T-cell (primary cell): ENCODE results near the gene JAZF1. TPM values are rescaled to one million over a fixed set of nuclear protein-coding genes. Genes with fewer than 3 reads are reported as not detected.
A peak's percentile ranks its signal among the peaks of the same experiment; 100 is the strongest.

Experiments used
- ATAC-seq, 4 experiments: fragments of 200-7000 bp in 3 of 4; fragments of 150-1000 bp in 1 of 4; cut with Tn5 transposase; replicated peaks in 1 of 4; 1 replicate in 3 of 4; 2 replicates in 1 of 4; pipeline ENCODE4 v1.10.0; 2021; ENCODE audit warnings: moderate library complexity in 3 of 4, mild to moderate bottlenecking in 2 of 4, moderate number of reproducible peaks in 1 of 4
- CTCF ChIA-PET, 2 donors: fragments of 300-600 bp; sonication (Branson Sonifier 250); formaldehyde crosslinking; loops; one replicate each; lab custom pipeline; 2022; ENCODE audit warnings: antibody characterized with exemption in 2 of 2; lab: Charles Lee
- POLR2A ChIA-PET, 2 donors: fragments of 300-600 bp; sonication (Branson Sonifier 250); formaldehyde crosslinking; loops; one replicate each; lab custom pipeline; 2022; ENCODE audit warnings: antibody characterized with exemption in 2 of 2; lab: Charles Lee
- DNase-seq, 35 experiments: peaks; one replicate each; pipeline versions ENCODE4 v3.0.0 to v3.0.0-alpha.2; 2013 to 2023
- H3K27ac ChIP-seq: one replicate; pipeline ENCODE4 v1.5.1; 2013; ENCODE audit warnings: low read length
- H3K27me3 ChIP-seq, 2 experiments: replicated peaks in 1 of 2; 1 replicate in 1 of 2; 2 replicates in 1 of 2; pipeline versions ENCODE4 v1.6.1 to v1.7.0; 2013; ENCODE audit warnings: low read length in 1 of 2, mixed read lengths in 1 of 2; ENCODE audit not compliant: control insufficient read depth in 2 of 2, insufficient read depth in 2 of 2; ENCODE audit errors: extremely low read depth in 1 of 2
- H3K36me3 ChIP-seq, 2 donors: 1 replicate in 1 of 2; 2 replicates in 1 of 2; pipeline versions ENCODE4 v1.6.1 to v1.7.0; 2013; ENCODE audit warnings: low read length in 1 of 2; ENCODE audit not compliant: control insufficient read depth in 2 of 2, insufficient read depth in 1 of 2; ENCODE audit errors: extremely low read depth in 1 of 2
- H3K4me1 ChIP-seq, 2 experiments: 1 replicate in 1 of 2; 2 replicates in 1 of 2; pipeline versions ENCODE4 v1.6.1 to v1.7.0; 2013; ENCODE audit warnings: low read length in 2 of 2, mixed read lengths in 1 of 2; ENCODE audit not compliant: insufficient read depth in 2 of 2, control insufficient read depth in 1 of 2; ENCODE audit errors: extremely low read depth in 1 of 2
- H3K4me3 ChIP-seq, 2 donors: 1 replicate in 1 of 2; 2 replicates in 1 of 2; pipeline versions ENCODE4 v1.5.1 to v1.7.0; 2013; ENCODE audit warnings: mild to moderate bottlenecking in 2 of 2, low read length in 1 of 2, moderate library complexity in 1 of 2; ENCODE audit not compliant: control insufficient read depth in 1 of 2; ENCODE audit errors: extremely low read depth in 1 of 2
- H3K9me3 ChIP-seq: 2 replicates; pipeline ENCODE4 v1.7.0; 2013
- H3K27ac Mint-ChIP-seq, 2 donors: one replicate each; pipeline ENCODE4 v1.8.0; 2020 to 2021; ENCODE audit warnings: mild to moderate bottlenecking in 2 of 2, mixed read lengths in 2 of 2
- H3K27me3 Mint-ChIP-seq, 2 donors: one replicate each; pipeline ENCODE4 v1.8.0; 2021 to 2022; ENCODE audit warnings: mixed read lengths in 2 of 2
- H3K36me3 Mint-ChIP-seq: one replicate; pipeline ENCODE4 v1.8.0; 2021; ENCODE audit warnings: mixed read lengths
- H3K4me1 Mint-ChIP-seq, 3 donors: one replicate each; pipeline ENCODE4 v1.8.0; 2020 to 2022; ENCODE audit warnings: mixed read lengths in 3 of 3, mild to moderate bottlenecking in 1 of 3
- H3K4me3 Mint-ChIP-seq, 3 donors: one replicate each; pipeline ENCODE4 v1.8.0; 2020 to 2022; ENCODE audit warnings: mild to moderate bottlenecking in 3 of 3, mixed read lengths in 3 of 3, moderate library complexity in 3 of 3
- H3K9me3 Mint-ChIP-seq, 3 donors: one replicate each; pipeline ENCODE4 v1.8.0; 2020 to 2022; ENCODE audit warnings: mixed read lengths in 3 of 3
- WGBS: methylation state at CpG from one replicate; pipeline ENCODE4 v1.1.5; 2013; ENCODE audit warnings: missing lambda C conversion rate; ENCODE audit not compliant: insufficient coverage; 5-methylcytosine and 5-hydroxymethylcytosine counted together
- total RNA-seq, 35 experiments: library from RNA in 6 of 35; stranded (reverse) in 6 of 35; fragments of 120-200 nt in 1 of 35; gene quantifications; one replicate each; pipeline versions ENCODE4 v1.2.1 to v1.2.4 and lab custom pipeline; 2013 to 2026

JAZF1 gene
- total RNA-seq, 5 donors from 2014 or later (not counting 1 experiment from before 2014, with no cell fraction given), result 9.6 to 22.1 (median 15.9) TPM

- H3K27ac Mint-ChIP-seq, result no peak overlapping the region
Observed at GRCh38 chr7:28078036-28078901, 102.3 kb downstream of the JAZF1 start.

GRCh38 chr7:28077616-28078015, 103.0 kb downstream of the JAZF1 start:
- Histone ChIP-seq H3K27me3 (no peaks in the 10 kb centered on the region), H3K9me3 (no peaks in the 10 kb centered on the region), H3K27ac (no peak overlapping the region), H3K4me3 (no peak overlapping the region), H3K36me3 (no peaks in the 10 kb centered on the region), H3K4me1 (peaks cover 0 to 4% of the 10 kb centered on the region in 2 experiments)
- peaks cover 5 to 19% (median 12%) of the 10 kb centered on the region in 3 donors for H3K4me1 Mint-ChIP-seq
- no peak for ATAC-seq
- no peak overlapping the region for H3K4me3 Mint-ChIP-seq
- ChIA-PET POLR2A (no interaction called here), CTCF (interaction anchor here (0.6 to 2.4 kb wide), 8 partner anchors 9 to 882 kb away, joined by 3 to 13 read pairs (median 4); no protein-coding TSS in a partner anchor)
- no peaks in the 10 kb centered on the region for H3K27me3 Mint-ChIP-seq
- H3K27ac Mint-ChIP-seq, result no peak overlapping the region
- H3K36me3 Mint-ChIP-seq, result peaks cover 6% of the 10 kb centered on the region
- WGBS, result no CpG with 5 or more reads among the region's 2 CpGs
- DNase-seq, result no peak
- no peaks in the 10 kb centered on the region for H3K9me3 Mint-ChIP-seq

More at GRCh38 chr7:28078036-28078901, 102.3 kb downstream of the JAZF1 start:
- Histone ChIP-seq H3K27me3 (no peaks in the 10 kb centered on the region), H3K9me3 (no peaks in the 10 kb centered on the region), H3K4me1 (peaks cover 0 to under 1% of the 10 kb centered on the region in 2 experiments), H3K27ac (no peak overlapping the region), H3K4me3 (no peak overlapping the region), H3K36me3 (no peaks in the 10 kb centered on the region)
- DNase-seq (peak in 30 of 35 experiments; percentile 8 to 70 (median 34)), ATAC-seq (peak in 2 of 4 experiments; percentile 43 to 76)
- ChIA-PET POLR2A (no interaction called here), CTCF (interaction anchor here (0.6 to 2.4 kb wide), 10 partner anchors 10 to 883 kb away, joined by 3 to 13 read pairs (median 4); no protein-coding TSS in a partner anchor)
- no peaks in the 10 kb centered on the region for H3K9me3 Mint-ChIP-seq
- H3K36me3 Mint-ChIP-seq, result peaks cover 4% of the 10 kb centered on the region
- H3K4me1 Mint-ChIP-seq, result peaks cover 5 to 18% (median 8%) of the 10 kb centered on the region in 3 donors
- no peak overlapping the region for H3K4me3 Mint-ChIP-seq
- WGBS, result 0% methylated on average over 1 of the region's 7 CpGs
- H3K27me3 Mint-ChIP-seq, result no peaks in the 10 kb centered on the region

GRCh38 chr7:28076423-28077200, 104.0 kb downstream of the JAZF1 start:
- ATAC-seq (no peak), DNase-seq (no peak)
- Mint-ChIP-seq H3K9me3 (no peaks in the 10 kb centered on the region), H3K27ac (no peak overlapping the region), H3K4me1 (peaks cover 5 to 19% (median 12%) of the 10 kb centered on the region in 3 donors), H3K36me3 (peaks cover 6% of the 10 kb centered on the region), H3K4me3 (no peak overlapping the region), H3K27me3 (no peaks in the 10 kb centered on the region)
- Histone ChIP-seq H3K9me3 (no peaks in the 10 kb centered on the region), H3K36me3 (no peaks in the 10 kb centered on the region), H3K4me3 (no peak overlapping the region), H3K27ac (no peak overlapping the region), H3K27me3 (no peaks in the 10 kb centered on the region), H3K4me1 (peaks cover 0 to 4% of the 10 kb centered on the region in 2 experiments)
- POLR2A ChIA-PET, result no interaction called here
- CTCF ChIA-PET, result interaction anchor here (0.7 to 2.4 kb wide), 6 partner anchors 8 to 881 kb away, joined by 3 to 13 read pairs (median 4); no protein-coding TSS in a partner anchor
- no CpG with 5 or more reads among the region's 11 CpGs for whole genome bisulfite sequencing

GRCh38 chr7:28075674-28076358, 104.8 kb downstream of the JAZF1 start:
- peaks cover 6% of the 10 kb centered on the region for H3K36me3 Mint-ChIP-seq
- Histone ChIP-seq H3K27me3 (no peaks in the 10 kb centered on the region), H3K36me3 (no peaks in the 10 kb centered on the region), H3K27ac (no peak overlapping the region), H3K4me1 (peaks cover 0 to 4% of the 10 kb centered on the region in 2 experiments), H3K9me3 (no peaks in the 10 kb centered on the region), H3K4me3 (no peak overlapping the region)
- peaks cover 5 to 17% (median 12%) of the 10 kb centered on the region in 3 donors for H3K4me1 Mint-ChIP-seq
- DNase-seq, result no peak
- ChIA-PET POLR2A (no interaction called here), CTCF (interaction anchor here in 1 of 2 donors (1.5 to 2.1 kb wide), 2 partner anchors 9 to 21 kb away, joined by 4 to 14 read pairs; no protein-coding TSS in a partner anchor)
- H3K27ac Mint-ChIP-seq, result no peak overlapping the region
- no peaks in the 10 kb centered on the region for H3K27me3 Mint-ChIP-seq
- H3K9me3 Mint-ChIP-seq, result no peaks in the 10 kb centered on the region
- 93% methylated on average over 3 of the region's 3 CpGs for WGBS
- no peak for ATAC-seq
- H3K4me3 Mint-ChIP-seq, result no peak overlapping the region

- CTCF ChIA-PET, result interaction anchor here (1.6 to 2.4 kb wide), 2 partner anchors 11 to 13 kb away, joined by 4 to 7 read pairs; no protein-coding TSS in a partner anchor
- no CpG with 5 or more reads among the region's 8 CpGs for WGBS
- Histone ChIP-seq H3K27me3 (no peaks in the 10 kb centered on the region), H3K4me1 (peaks cover 0 to 4% of the 10 kb centered on the region in 2 experiments), H3K9me3 (no peaks in the 10 kb centered on the region), H3K27ac (no peak overlapping the region), H3K36me3 (no peaks in the 10 kb centered on the region), H3K4me3 (no peak overlapping the region)
- ATAC-seq (no peak), DNase-seq (no peak)
- H3K36me3 Mint-ChIP-seq, result peaks cover 21% of the 10 kb centered on the region
- H3K9me3 Mint-ChIP-seq, result no peaks in the 10 kb centered on the region
- POLR2A ChIA-PET, result no interaction called here
- peaks cover 0 to 18% (median 9%) of the 10 kb centered on the region in 3 donors for H3K4me1 Mint-ChIP-seq
- no peaks in the 10 kb centered on the region for H3K27me3 Mint-ChIP-seq
- H3K4me3 Mint-ChIP-seq, result no peak overlapping the region
- no peak overlapping the region for H3K27ac Mint-ChIP-seq
Observed at GRCh38 chr7:28072876-28073514, 107.6 kb downstream of the JAZF1 start.
